HEK293 (cell line): ENCODE data around the gene CITED4.

ENCODE experiments used
- CTCF ChIA-PET: fragments of 350-600 bp; formaldehyde crosslinking; extraction: SDS; loops from one replicate; lab custom pipeline; 2021; ENCODE audit warnings: antibody characterized with exemption; lab: Yijun Ruan, JAX
- POLR2A ChIA-PET: fragments of 300-600 bp; formaldehyde crosslinking; extraction: SDS; loops from one replicate; lab custom pipeline; 2020; ENCODE audit warnings: antibody characterized with exemption, inconsistent platforms; lab: Yijun Ruan, JAX
- H3K27ac ChIP-seq: fragments of 200-500 bp; sonication (Bioruptor generic); 2 replicates; pipeline ENCODE4 v1.5.1; 2014; ENCODE audit warnings: low read depth, low read length, control low read depth, inconsistent platforms; ENCODE audit errors: extremely low read depth
- H3K36me3 ChIP-seq, 2 experiments: fragments of 200-500 bp in 1 of 2; sonication (Bioruptor generic) in 1 of 2; 1 replicate in 1 of 2; 2 replicates in 1 of 2; pipeline ENCODE4 v1.5.1; 2014 to 2017; ENCODE audit warnings: inconsistent platforms in 2 of 2, low read length in 2 of 2; ENCODE audit not compliant: control insufficient read depth in 2 of 2, insufficient read depth in 1 of 2
- H3K4me1 ChIP-seq: fragments of 200-500 bp; sonication (Bioruptor generic); 2 replicates; pipeline ENCODE4 v1.5.1; 2014; ENCODE audit warnings: mild to moderate bottlenecking, low read length, inconsistent platforms; ENCODE audit not compliant: control insufficient read depth, insufficient read depth
- H3K4me3 ChIP-seq: 2 replicates; pipeline ENCODE4 v1.5.1; 2011; ENCODE audit warnings: low read depth, mild to moderate bottlenecking, control low read depth, low read length, moderate library complexity
- H3K9me3 ChIP-seq: fragments of 200-500 bp; sonication (Bioruptor generic); 2 replicates; pipeline ENCODE4 v1.5.1; 2014; ENCODE audit warnings: low read depth, low read length, inconsistent platforms; ENCODE audit not compliant: control insufficient read depth, insufficient read depth
- ATF2 ChIP-seq: fragments of 450-650 bp; formaldehyde crosslinking; IDR thresholded peaks from 2 replicates; pipeline ENCODE4 v1.5.1; 2016; ENCODE audit warnings: missing biosample characterization, missing genetic modification characterization, low read depth
- BCL11B ChIP-seq: fragments of 450-650 bp; formaldehyde crosslinking; IDR thresholded peaks from 2 replicates; pipeline ENCODE4 v1.5.1; 2016; ENCODE audit warnings: low read depth, missing biosample characterization, missing genetic modification characterization
- FEZF1 ChIP-seq: fragments of 450-650 bp; formaldehyde crosslinking; IDR thresholded peaks from 2 replicates; pipeline ENCODE4 v1.5.1; 2016; ENCODE audit warnings: missing biosample characterization, missing genetic modification characterization
- GLI4 ChIP-seq: fragments of 450-650 bp; formaldehyde crosslinking; IDR thresholded peaks from 2 replicates; pipeline ENCODE4 v1.5.1; 2016; ENCODE audit warnings: missing biosample characterization, missing genetic modification characterization
- GLIS2 ChIP-seq: fragments of 450-650 bp; formaldehyde crosslinking; IDR thresholded peaks from 2 replicates; pipeline ENCODE4 v1.5.1; 2016; ENCODE audit warnings: missing biosample characterization, missing genetic modification characterization
- KLF7 ChIP-seq: fragments of 450-650 bp; formaldehyde crosslinking; IDR thresholded peaks from 2 replicates; pipeline ENCODE4 v1.5.1; 2016; ENCODE audit warnings: missing biosample characterization, missing genetic modification characterization, borderline replicate concordance
- PRDM6 ChIP-seq: fragments of 450-650 bp; formaldehyde crosslinking; IDR thresholded peaks from 2 replicates; pipeline ENCODE4 v1.5.1; 2017; ENCODE audit warnings: missing biosample characterization, missing genetic modification characterization
- TCF7L2 ChIP-seq: IDR thresholded peaks from 2 replicates; pipeline ENCODE4 v1.6.1; 2011; ENCODE audit warnings: low read depth, mild to moderate bottlenecking, inconsistent platforms, low read length, moderate library complexity, borderline replicate concordance
- YY1 ChIP-seq: fragments of 450-650 bp; formaldehyde crosslinking; IDR thresholded peaks from 2 replicates; pipeline ENCODE4 v1.5.1; 2018; ENCODE audit warnings: missing biosample characterization, missing genetic modification characterization
- ZBTB20 ChIP-seq: fragments of 450-650 bp; formaldehyde crosslinking; IDR thresholded peaks from 2 replicates; pipeline ENCODE4 v1.5.1; 2016; ENCODE audit warnings: missing biosample characterization, missing genetic modification characterization
- ZBTB26 ChIP-seq: fragments of 450-650 bp; formaldehyde crosslinking; optimal IDR thresholded peaks from 2 replicates; pipeline ENCODE3; 2016; ENCODE audit warnings: missing biosample characterization, mild to moderate bottlenecking, missing genetic modification characterization
- ZFP37 ChIP-seq: fragments of 450-650 bp; formaldehyde crosslinking; IDR thresholded peaks from 2 replicates; pipeline ENCODE4 v1.5.1; 2016; ENCODE audit warnings: missing biosample characterization, missing genetic modification characterization
- ZNF112 ChIP-seq: fragments of 450-650 bp; formaldehyde crosslinking; IDR thresholded peaks from 2 replicates; pipeline ENCODE4 v1.5.0; 2017; ENCODE audit warnings: missing biosample characterization, missing genetic modification characterization
- ZNF184 ChIP-seq: fragments of 450-650 bp; IDR thresholded peaks from 2 replicates; pipeline ENCODE4 v1.5.1; 2018; ENCODE audit warnings: missing biosample characterization, mild to moderate bottlenecking, missing genetic modification characterization
- ZNF23 ChIP-seq: fragments of 450-650 bp; formaldehyde crosslinking; IDR thresholded peaks from 2 replicates; pipeline ENCODE4 v1.5.1; 2016; ENCODE audit warnings: missing biosample characterization, missing genetic modification characterization, borderline replicate concordance
- ZNF335 ChIP-seq: fragments of 450-650 bp; formaldehyde crosslinking; conservative IDR thresholded peaks from 2 replicates; pipeline ENCODE4 v1.5.1; 2016; ENCODE audit warnings: missing biosample characterization, missing genetic modification characterization
- ZNF549 ChIP-seq: fragments of 450-650 bp; IDR thresholded peaks from 2 replicates; pipeline ENCODE4 v1.5.1; 2018; ENCODE audit warnings: missing biosample characterization, missing genetic modification characterization, mild to moderate bottlenecking, inconsistent platforms, moderate library complexity
- ZNF561 ChIP-seq: fragments of 450-650 bp; IDR thresholded peaks from 2 replicates; pipeline ENCODE4 v1.5.1; 2018; ENCODE audit warnings: missing biosample characterization, missing genetic modification characterization, borderline replicate concordance
- ZNF645 ChIP-seq: fragments of 450-650 bp; formaldehyde crosslinking; IDR thresholded peaks from 2 replicates; pipeline ENCODE4; 2016; ENCODE audit warnings: missing biosample characterization, missing genetic modification characterization
- ZNF654 ChIP-seq: fragments of 450-650 bp; formaldehyde crosslinking; IDR thresholded peaks from 2 replicates; pipeline ENCODE4 v1.5.1; 2016; ENCODE audit warnings: low read depth, missing biosample characterization, missing genetic modification characterization
- ZNF785 ChIP-seq: fragments of 450-650 bp; formaldehyde crosslinking; IDR thresholded peaks from 2 replicates; pipeline ENCODE4 v1.5.1; 2016; ENCODE audit warnings: missing biosample characterization, missing genetic modification characterization
- ZSCAN30 ChIP-seq: fragments of 450-650 bp; IDR thresholded peaks from 2 replicates; pipeline ENCODE4 v1.5.1; 2018; ENCODE audit warnings: missing biosample characterization, mild to moderate bottlenecking, missing genetic modification characterization, moderate library complexity
- ZXDB ChIP-seq: fragments of 450-650 bp; formaldehyde crosslinking; IDR thresholded peaks from 2 replicates; pipeline ENCODE4 v1.5.1; 2016; ENCODE audit warnings: missing biosample characterization, missing genetic modification characterization
- TF ChIP-seq, protein P1 (sequence below): fragments of 450-650 bp; formaldehyde crosslinking; IDR thresholded peaks from 2 replicates; pipeline ENCODE4 v1.5.1; 2016; ENCODE audit warnings: missing biosample characterization, missing genetic modification characterization

CITED4 gene

GRCh38 chr1:40817791-40818263 is 44.3 kb downstream of the CITED4 start:
- ChIA-PET CTCF (interaction anchor here (1.3 kb wide), 1 partner anchor 45 kb away, joined by 3 read pairs; no protein-coding TSS in a partner anchor), POLR2A (no interaction called here)
- Histone ChIP-seq H3K27ac (no peak overlapping the region), H3K4me3 (no peak overlapping the region), H3K4me1 (no peaks in the 10 kb centered on the region), H3K36me3 (no peaks in the 10 kb centered on the region), H3K9me3 (no peaks in the 10 kb centered on the region)
- TF ChIP-seq ZXDB (tag by site-specific recombination) (no peak), ZNF112 (tag by site-specific recombination) (no peak), ZNF23 (tag by site-specific recombination) (no peak), ZNF549 (tag by site-specific recombination) (no peak), BCL11B (tag by site-specific recombination) (no peak), PRDM6 (tag by site-specific recombination) (no peak), ZSCAN30 (tag by site-specific recombination) (no peak)

DNA sequence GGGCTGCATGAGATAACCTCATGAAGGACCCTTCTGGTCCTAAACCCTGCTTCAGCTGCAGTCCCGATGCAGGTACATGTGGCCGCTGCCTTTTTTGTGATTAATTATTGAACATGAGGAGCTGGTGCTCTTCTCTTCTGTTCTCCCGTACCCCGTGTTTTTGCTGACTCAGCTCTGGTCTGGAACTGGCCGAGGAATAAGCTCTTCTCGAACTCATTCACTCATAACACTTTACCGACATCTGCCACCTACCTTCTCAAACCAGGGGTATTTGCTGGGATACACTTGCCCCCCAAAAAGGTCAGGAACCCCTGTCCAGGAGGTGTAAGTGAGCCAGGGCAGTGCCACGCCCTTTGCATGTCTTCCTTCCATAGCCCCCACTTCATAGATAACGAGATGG is 46.7 kb downstream of the CITED4 start:
- CTCF ChIA-PET: interaction anchor here (0.5 kb wide), 1 partner anchor 208 kb away, joined by 3 read pairs; no protein-coding TSS in a partner anchor
- TF ChIP-seq ATF2 (tag by site-specific recombination) (no peak), TCF7L2 (no peak), ZBTB26 (tag by site-specific recombination) (no peak), FEZF1 (tag by site-specific recombination) (no peak), GLI4 (no peak), ZNF335 (no peak), ZNF184 (tag by site-specific recombination) (no peak), ZBTB20 (no peak), GLIS2 (tag by site-specific recombination) (no peak), ZNF654 (tag by site-specific recombination) (no peak), YY1 (tag by site-specific recombination) (no peak), ZFP37 (tag by site-specific recombination) (no peak), KLF7 (tag by site-specific recombination) (no peak), ZNF645 (no peak), ZNF561 (tag by site-specific recombination) (no peak), ZNF785 (tag by site-specific recombination) (no peak)
- TF ChIP-seq, protein P1, sequence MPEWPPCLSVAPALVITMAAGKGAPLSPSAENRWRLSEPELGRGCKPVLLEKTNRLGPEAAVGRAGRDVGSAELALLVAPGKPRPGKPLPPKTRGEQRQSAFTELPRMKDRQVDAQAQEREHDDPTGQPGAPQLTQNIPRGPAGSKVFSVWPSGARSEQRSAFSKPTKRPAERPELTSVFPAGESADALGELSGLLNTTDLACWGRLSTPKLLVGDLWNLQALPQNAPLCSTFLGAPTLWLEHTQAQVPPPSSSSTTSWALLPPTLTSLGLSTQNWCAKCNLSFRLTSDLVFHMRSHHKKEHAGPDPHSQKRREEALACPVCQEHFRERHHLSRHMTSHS (tag by site-specific recombination): no peak
- Histone ChIP-seq H3K4me3 (no peak overlapping the region), H3K27ac (no peak overlapping the region), H3K4me1 (no peaks in the 10 kb centered on the region), H3K9me3 (no peaks in the 10 kb centered on the region), H3K36me3 (no peaks in the 10 kb centered on the region)
- POLR2A ChIA-PET: interaction anchor here (0.7 kb wide), 1 partner anchor 87 kb away, joined by 4 read pairs; no protein-coding TSS in a partner anchor
